ENCODE data around the gene GNAS-AS1.

- no peak for TF ChIP-seq MYC (IDR thresholded peaks at IDR 0.05; ENCODE audit: low read depth, low read length)
- TF ChIP-seq POLR2A (IDR thresholded peaks at IDR 0.05; ENCODE audit: extremely low read depth, insufficient read length), result no peak
These were observed 9.0 kb downstream of the GNAS-AS1 start for GRCh38 chr20:58841539-58842264.

Measured in NB4 (cell line).